IPS-18c (cell line): ENCODE measurements around the gene IFIT1B.

Experiments
- H3K4me3 ChIP-seq: 2 replicates; pipeline ENCODE4 v1.7.0; 2013; ENCODE audit warnings: low read depth, mild to moderate bottlenecking, low read length, moderate library complexity; ENCODE audit not compliant: insufficient read depth
- H3K9me3 ChIP-seq: one replicate; pipeline ENCODE4 v1.6.1; 2013; ENCODE audit warnings: mild to moderate bottlenecking, low read length, moderate library complexity; ENCODE audit not compliant: control insufficient read depth, insufficient read depth

Gene IFIT1B

GRCh38 chr10:89419548-89419947 lies 41.7 kb downstream of the IFIT1B start:
- Histone ChIP-seq H3K9me3 (no peaks in the 10 kb centered on the region), H3K4me3 (no peak overlapping the region)

DNA sequence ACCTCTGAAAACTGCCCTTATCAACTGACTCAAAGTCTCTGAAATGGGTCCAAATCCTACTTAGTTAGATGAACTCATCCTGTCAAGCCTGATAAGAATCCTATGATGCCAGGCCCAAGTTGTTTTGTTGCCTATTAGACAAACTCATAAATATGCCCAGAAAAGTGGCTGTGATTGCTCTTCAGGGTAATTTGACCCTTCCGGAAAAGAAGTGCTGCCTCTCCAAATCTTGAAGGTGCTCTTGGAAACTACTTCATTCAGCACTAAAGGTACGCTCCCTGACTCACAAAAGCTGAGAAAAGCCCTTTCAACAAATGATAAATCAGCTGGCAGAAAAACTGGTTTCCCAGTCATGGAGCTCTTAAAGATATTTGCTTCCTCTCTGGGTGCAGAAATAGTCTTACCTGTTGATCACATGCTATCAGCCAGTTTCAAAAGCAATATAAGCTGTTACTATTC lies 43.2 kb downstream of the IFIT1B start:
- H3K4me3 ChIP-seq, result no peak overlapping the region

GRCh38 chr10:89425000-89425399 lies 47.1 kb downstream of the IFIT1B start:
- H3K9me3 ChIP-seq, result no peaks in the 10 kb centered on the region
- no peak overlapping the region for H3K4me3 ChIP-seq

More for the DNA sequence above, 43.2 kb downstream of the IFIT1B start:
- no peaks in the 10 kb centered on the region for H3K9me3 ChIP-seq

- Histone ChIP-seq H3K9me3 (no peaks in the 10 kb centered on the region), H3K4me3 (no peak overlapping the region)
Observed at GRCh38 chr10:89426230-89426868, 48.5 kb downstream of the IFIT1B start.

- Histone ChIP-seq H3K9me3 (no peaks in the 10 kb centered on the region), H3K4me3 (no peak overlapping the region)
Observed at GRCh38 chr10:89427629-89428028, 49.8 kb downstream of the IFIT1B start.

DNA sequence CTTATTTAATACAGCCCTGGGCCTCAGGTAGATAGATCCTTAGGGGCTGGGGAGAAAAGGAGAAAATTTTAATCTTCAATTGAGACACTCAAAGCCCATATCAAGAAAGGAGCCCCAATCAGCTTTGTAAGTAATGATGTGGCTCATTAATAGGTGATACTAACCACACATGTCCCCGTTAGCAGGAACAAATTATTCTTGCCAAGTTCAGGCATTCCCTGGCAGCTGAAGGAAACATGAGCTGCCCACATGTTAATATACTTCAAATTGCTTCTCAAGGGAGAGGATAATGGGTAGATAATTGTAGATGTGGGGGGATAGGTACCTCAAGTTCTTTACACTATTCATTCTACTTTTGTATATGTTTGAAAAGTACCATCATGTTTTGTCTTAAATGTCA lies 51.0 kb downstream of the IFIT1B start:
- Histone ChIP-seq H3K4me3 (no peak overlapping the region), H3K9me3 (no peaks in the 10 kb centered on the region)

DNA sequence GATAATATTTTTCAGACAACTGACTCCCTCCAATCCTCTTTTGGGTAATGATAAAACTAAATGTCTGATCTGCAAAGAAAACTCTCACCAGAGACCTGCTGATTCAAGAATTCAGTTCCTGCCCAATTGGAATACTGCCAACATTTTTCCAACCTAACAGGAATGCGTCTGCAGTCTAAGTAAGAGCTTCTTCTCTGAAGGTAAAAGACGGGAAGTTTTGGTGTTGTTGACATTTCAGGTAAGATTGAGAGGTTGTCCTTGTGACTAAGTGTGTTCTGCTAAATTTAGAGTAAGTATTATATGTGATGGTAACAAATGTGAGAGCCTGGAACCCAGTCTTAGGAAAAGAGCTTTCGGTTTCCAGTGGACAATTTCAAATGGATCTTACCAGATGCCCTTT lies 54.1 kb downstream of the IFIT1B start:
- no peaks in the 10 kb centered on the region for H3K9me3 ChIP-seq
- no peak overlapping the region for H3K4me3 ChIP-seq
